Peyer's patch (tissue), 4 donors: ENCODE data around the gene RASGRF2. TPM values are rescaled to one million over a fixed set of nuclear protein-coding genes. Genes with fewer than 3 reads are reported as not detected.
A peak's percentile ranks its signal among the peaks of the same experiment; 100 is the strongest.

ENCODE experiments used
- DNase-seq, 3 donors: peaks; one replicate each; pipeline ENCODE4 v3.0.0-alpha.2; 2017 to 2019
- H3K27ac ChIP-seq, 4 donors: fragments of 200-600 bp; sonication (generic); one replicate each; pipeline ENCODE4 v1.5.1; 2016 to 2019
- H3K27me3 ChIP-seq, 2 donors: fragments of 200-600 bp; sonication (generic); one replicate each; pipeline ENCODE4 v1.5.1; 2019
- H3K36me3 ChIP-seq, 3 donors: fragments of 200-600 bp; sonication (generic); one replicate each; pipeline ENCODE4 v1.5.1; 2016 to 2019
- H3K4me1 ChIP-seq, 4 donors: fragments of 200-600 bp; sonication (generic); one replicate each; pipeline ENCODE4 v1.5.1; 2016 to 2019
- H3K4me3 ChIP-seq, 4 donors: fragments of 200-600 bp; sonication (generic); 1 replicate in 3 of 4; 2 replicates in 1 of 4; pipeline ENCODE4 v1.5.1; 2016 to 2019; ENCODE audit warnings: mild to moderate bottlenecking in 1 of 4
- H3K9me3 ChIP-seq, 4 donors: fragments of 200-600 bp; sonication (generic); one replicate each; pipeline ENCODE4 v1.5.1; 2016 to 2019; ENCODE audit warnings: mild to moderate bottlenecking in 1 of 4
- POLR2A ChIP-seq, 2 donors: fragments of 450-650 bp; IDR thresholded peaks; one replicate each; pipeline ENCODE4 v1.5.1; 2017; ENCODE audit warnings: antibody characterized with exemption in 2 of 2, mild to moderate bottlenecking in 2 of 2, moderate library complexity in 2 of 2
- total RNA-seq, 4 donors: library from RNA; depleted of rRNA; stranded (reverse); fragments of >200 nt; gene quantifications; one replicate each; pipeline ENCODE4 v1.1.0, GENCODE V29; 2016
- TF ChIP-seq, protein P1 (sequence below), 6 experiments: fragments of 450-650 bp in 4 of 6; fragments of 200-600 bp in 2 of 6; sonication (generic) in 1 of 6; IDR thresholded peaks; one replicate each; pipeline ENCODE4 v1.5.1; 2017 to 2019; ENCODE audit warnings: antibody characterized with exemption in 6 of 6, mild to moderate bottlenecking in 3 of 6, moderate library complexity in 1 of 6

The RASGRF2 gene
- total RNA-seq, 4 donors from 2014 or later, result 6.0 to 17.3 (median 8.7) TPM

DNA sequence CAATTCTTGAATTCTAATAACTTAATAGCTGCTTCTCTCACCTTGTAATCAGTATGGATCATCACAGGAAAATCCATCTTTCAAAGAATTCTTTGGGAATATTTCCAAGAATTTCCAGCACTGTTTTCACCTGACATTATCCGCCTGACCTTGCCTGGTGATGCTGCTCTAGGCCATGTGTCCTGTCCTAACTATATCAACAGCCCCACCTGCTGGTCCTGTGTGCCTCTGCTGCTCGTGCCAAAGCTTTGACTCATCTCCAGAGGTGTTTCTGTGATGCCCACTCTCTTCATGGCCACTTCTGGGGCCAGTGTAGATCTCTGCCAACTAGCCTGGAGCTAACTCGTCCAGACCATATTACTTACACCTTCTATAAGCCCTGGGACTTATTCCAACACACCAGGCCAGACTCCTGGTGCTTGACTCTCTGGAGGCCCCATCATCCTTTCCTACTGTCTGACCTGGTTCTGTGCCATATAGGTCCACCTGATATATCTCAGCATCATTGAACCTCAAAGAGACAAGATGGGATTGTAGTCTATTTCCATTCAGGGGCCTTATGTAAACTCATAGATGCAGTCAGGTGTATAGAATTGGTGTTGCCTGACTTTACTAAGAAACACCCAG is 205.4 kb downstream of the RASGRF2 start:
- no peak overlapping the region for H3K4me3 ChIP-seq
- no peak for TF ChIP-seq POLR2A (IDR thresholded peaks at IDR 0.05)
- TF ChIP-seq, protein P1, sequence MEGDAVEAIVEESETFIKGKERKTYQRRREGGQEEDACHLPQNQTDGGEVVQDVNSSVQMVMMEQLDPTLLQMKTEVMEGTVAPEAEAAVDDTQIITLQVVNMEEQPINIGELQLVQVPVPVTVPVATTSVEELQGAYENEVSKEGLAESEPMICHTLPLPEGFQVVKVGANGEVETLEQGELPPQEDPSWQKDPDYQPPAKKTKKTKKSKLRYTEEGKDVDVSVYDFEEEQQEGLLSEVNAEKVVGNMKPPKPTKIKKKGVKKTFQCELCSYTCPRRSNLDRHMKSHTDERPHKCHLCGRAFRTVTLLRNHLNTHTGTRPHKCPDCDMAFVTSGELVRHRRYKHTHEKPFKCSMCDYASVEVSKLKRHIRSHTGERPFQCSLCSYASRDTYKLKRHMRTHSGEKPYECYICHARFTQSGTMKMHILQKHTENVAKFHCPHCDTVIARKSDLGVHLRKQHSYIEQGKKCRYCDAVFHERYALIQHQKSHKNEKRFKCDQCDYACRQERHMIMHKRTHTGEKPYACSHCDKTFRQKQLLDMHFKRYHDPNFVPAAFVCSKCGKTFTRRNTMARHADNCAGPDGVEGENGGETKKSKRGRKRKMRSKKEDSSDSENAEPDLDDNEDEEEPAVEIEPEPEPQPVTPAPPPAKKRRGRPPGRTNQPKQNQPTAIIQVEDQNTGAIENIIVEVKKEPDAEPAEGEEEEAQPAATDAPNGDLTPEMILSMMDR (IDR thresholded peaks at IDR 0.05), result peak in 4 of 6 experiments; percentile 41 to 62 (median 54)
- no peaks in the 10 kb centered on the region for H3K36me3 ChIP-seq
- peak; percentile 24 to 72 (median 58) for DNase-seq
- H3K9me3 ChIP-seq, result no peaks in the 10 kb centered on the region
- no peak overlapping the region for H3K27ac ChIP-seq
- H3K27me3 ChIP-seq, result no peaks in the 10 kb centered on the region
- no peaks in the 10 kb centered on the region for H3K4me1 ChIP-seq

GRCh38 chr5:81166430-81166829 is 206.3 kb downstream of the RASGRF2 start:
- Histone ChIP-seq H3K27ac (no peak overlapping the region), H3K9me3 (no peaks in the 10 kb centered on the region), H3K4me1 (no peaks in the 10 kb centered on the region), H3K27me3 (no peaks in the 10 kb centered on the region), H3K4me3 (no peak overlapping the region), H3K36me3 (no peaks in the 10 kb centered on the region)
- DNase-seq, result no peak
- no peak for TF ChIP-seq POLR2A (IDR thresholded peaks at IDR 0.05)
- TF ChIP-seq, protein P1 (IDR thresholded peaks at IDR 0.05), result no peak

DNA sequence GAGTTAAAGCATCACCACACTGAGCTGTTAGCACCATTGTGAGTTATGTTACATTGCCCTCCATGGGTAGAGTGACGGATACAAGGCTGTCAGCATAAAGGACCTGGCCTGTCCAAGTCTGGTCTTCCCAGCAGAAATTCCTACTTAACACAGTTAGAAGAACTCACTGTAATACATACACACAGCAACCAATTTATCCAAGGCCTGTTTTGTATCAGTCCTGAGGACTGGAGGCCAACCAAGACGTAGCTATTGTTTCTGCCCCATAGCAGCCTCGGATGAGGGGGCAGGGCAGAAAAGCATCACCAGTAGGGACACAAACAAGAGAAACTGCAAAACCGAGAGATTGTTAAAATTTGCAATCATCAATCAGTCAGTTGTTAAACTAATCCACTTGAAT is 206.9 kb downstream of the RASGRF2 start:
- Histone ChIP-seq H3K36me3 (no peaks in the 10 kb centered on the region), H3K27ac (no peak overlapping the region), H3K27me3 (no peaks in the 10 kb centered on the region), H3K4me3 (no peak overlapping the region), H3K4me1 (no peaks in the 10 kb centered on the region), H3K9me3 (no peaks in the 10 kb centered on the region)
- TF ChIP-seq, protein P1 (IDR thresholded peaks at IDR 0.05), result no peak
- no peak for TF ChIP-seq POLR2A (IDR thresholded peaks at IDR 0.05)
- no peak for DNase-seq

- TF ChIP-seq POLR2A (IDR thresholded peaks at IDR 0.05), result no peak
- TF ChIP-seq, protein P1 (IDR thresholded peaks at IDR 0.05), result no peak
- no peaks in the 10 kb centered on the region for H3K27me3 ChIP-seq
- no peak for DNase-seq
- H3K9me3 ChIP-seq, result no peaks in the 10 kb centered on the region
- H3K36me3 ChIP-seq, result no peaks in the 10 kb centered on the region
- H3K27ac ChIP-seq, result peak overlapping the region in 1 of 4 donors; percentile 17
- H3K4me1 ChIP-seq, result no peaks in the 10 kb centered on the region
- H3K4me3 ChIP-seq, result no peak overlapping the region
Observed at GRCh38 chr5:81167544-81167943, 207.4 kb downstream of the RASGRF2 start.

- TF ChIP-seq POLR2A (IDR thresholded peaks at IDR 0.05), result no peak
- TF ChIP-seq, protein P1 (IDR thresholded peaks at IDR 0.05), result no peak
- Histone ChIP-seq H3K27ac (no peak overlapping the region), H3K4me3 (no peak overlapping the region), H3K9me3 (no peaks in the 10 kb centered on the region), H3K36me3 (no peaks in the 10 kb centered on the region), H3K27me3 (no peaks in the 10 kb centered on the region), H3K4me1 (no peaks in the 10 kb centered on the region)
- no peak for DNase-seq
Observed at GRCh38 chr5:81169924-81170323, 209.8 kb downstream of the RASGRF2 start.
